ENCODE data around the gene GOLM1.
"Not testable (repeated sequence)": the region's sequence is repeated elsewhere in the genome, so short reads cannot be mapped to it uniquely, and the experiment has no call there.

Gene GOLM1, protein sequence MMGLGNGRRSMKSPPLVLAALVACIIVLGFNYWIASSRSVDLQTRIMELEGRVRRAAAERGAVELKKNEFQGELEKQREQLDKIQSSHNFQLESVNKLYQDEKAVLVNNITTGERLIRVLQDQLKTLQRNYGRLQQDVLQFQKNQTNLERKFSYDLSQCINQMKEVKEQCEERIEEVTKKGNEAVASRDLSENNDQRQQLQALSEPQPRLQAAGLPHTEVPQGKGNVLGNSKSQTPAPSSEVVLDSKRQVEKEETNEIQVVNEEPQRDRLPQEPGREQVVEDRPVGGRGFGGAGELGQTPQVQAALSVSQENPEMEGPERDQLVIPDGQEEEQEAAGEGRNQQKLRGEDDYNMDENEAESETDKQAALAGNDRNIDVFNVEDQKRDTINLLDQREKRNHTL

DNA sequence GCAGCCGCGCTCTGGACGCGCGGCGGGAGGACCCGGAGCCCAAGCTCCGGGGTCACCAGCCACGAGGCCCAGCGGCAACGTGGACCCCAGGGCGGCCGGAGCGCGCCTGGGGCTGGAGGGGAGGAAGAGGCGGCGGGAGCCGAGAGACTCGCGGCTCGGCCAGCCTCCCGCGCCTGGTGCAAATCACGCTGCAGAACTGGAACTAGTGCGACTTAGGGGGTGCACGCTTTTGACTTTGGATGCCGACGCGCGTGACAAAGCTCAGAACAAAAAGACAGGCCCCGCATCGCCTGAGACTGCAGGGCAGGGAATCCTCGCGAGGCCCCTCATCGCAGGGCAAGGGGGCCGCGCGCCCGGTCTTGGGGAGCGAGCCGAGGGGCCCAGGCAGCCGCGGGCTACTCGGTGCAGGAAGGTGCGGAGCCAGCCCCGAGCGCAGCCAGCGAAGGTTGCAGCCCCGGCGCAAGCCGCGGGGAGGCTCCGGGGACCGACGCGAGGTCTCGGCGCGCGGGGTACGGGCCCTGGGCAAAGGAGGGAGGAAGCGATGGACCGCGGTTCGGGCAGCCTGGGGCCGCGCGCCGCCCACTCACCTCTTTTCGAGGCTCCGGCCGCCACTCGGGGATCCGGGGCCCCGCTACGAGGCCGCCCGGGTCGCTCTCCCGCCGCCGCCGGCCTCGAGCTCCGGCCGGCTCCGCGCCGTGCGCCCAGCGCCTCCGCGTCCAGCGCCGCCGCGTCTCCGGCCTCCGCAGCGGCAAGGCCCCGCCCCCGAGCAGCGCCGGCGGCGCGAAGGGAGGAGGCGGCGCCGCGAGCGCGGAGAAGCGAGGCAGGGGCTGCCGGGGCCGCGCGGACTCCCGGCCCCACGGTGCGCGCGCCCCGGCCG is at the start of gene GOLM1:
GOLM1 (minus strand) TSS at position 735 of the 877 bp plus-strand sequence. CDS start 20,238 bp downstream, outside the sequence.
- DNase-seq (ENCODE audit: low read depth in 3 of 3) = peak in 2 of 3 donors; percentile 7 to 43

GRCh38 chr9:86146671-86147070 is 47.3 kb upstream of the GOLM1 start:
- not testable (repeated sequence) for DNase-seq (ENCODE audit: low read depth in 3 of 3)

GRCh38 chr9:86145960-86146359 is 46.6 kb upstream of the GOLM1 start:
- not testable (repeated sequence) for DNase-seq (ENCODE audit: low read depth in 3 of 3)

GRCh38 chr9:86142973-86143372 is 43.6 kb upstream of the GOLM1 start:
- no peak for DNase-seq (ENCODE audit: low read depth in 3 of 3)

GRCh38 chr9:86141843-86142242 is 42.5 kb upstream of the GOLM1 start:
- no peak for DNase-seq (ENCODE audit: low read depth in 3 of 3)

DNA sequence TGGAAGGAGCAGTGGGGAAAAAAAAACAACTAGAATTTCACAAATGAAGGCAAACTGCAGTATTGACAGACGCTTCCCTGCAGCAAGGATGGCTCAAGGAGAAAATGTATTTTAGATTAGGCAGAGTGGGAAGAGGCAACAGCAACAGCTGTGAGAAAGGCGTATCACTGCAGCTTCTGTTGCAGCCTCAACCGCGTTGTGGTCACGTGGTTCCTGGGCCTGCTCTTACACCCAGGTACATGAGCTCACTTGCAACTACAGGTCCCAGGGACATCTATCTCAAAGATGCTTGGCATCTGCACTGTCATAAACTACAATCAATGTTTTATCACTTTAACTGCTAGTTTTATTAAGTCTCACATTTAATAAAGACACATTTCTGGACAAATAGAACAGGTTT is 36.0 kb upstream of the GOLM1 start:
- DNase-seq (ENCODE audit: low read depth in 3 of 3) = no peak

DNA sequence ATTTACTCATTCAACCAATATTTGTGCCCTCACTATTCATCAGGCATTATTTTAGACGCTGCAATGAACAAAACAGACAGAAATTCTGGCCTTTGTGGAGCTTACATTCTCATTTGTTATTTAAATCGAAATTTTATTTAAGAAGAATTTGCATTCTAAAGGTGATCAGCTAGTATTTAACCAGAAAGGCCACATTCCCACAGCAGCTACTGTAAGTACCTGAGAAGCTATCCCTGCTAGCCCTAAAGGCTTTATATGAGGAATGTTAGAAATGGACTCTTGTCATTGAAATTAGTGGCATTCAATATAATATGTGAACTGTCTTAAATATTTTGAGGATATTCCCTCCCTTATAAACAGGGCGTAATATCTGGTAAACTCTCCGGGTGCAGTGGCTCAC is 35.0 kb upstream of the GOLM1 start:
- DNase-seq (ENCODE audit: low read depth in 3 of 3) = no peak

GRCh38 chr9:86128235-86128822 is 29.0 kb upstream of the GOLM1 start:
- DNase-seq (ENCODE audit: low read depth in 3 of 3) = no peak

- no peak for DNase-seq (ENCODE audit: low read depth in 3 of 3)
These were observed 27.9 kb upstream of the GOLM1 start for GRCh38 chr9:86126998-86127972.

GRCh38 chr9:86122311-86122710 is 23.0 kb upstream of the GOLM1 start:
- no peak for DNase-seq (ENCODE audit: low read depth in 3 of 3)

DNA sequence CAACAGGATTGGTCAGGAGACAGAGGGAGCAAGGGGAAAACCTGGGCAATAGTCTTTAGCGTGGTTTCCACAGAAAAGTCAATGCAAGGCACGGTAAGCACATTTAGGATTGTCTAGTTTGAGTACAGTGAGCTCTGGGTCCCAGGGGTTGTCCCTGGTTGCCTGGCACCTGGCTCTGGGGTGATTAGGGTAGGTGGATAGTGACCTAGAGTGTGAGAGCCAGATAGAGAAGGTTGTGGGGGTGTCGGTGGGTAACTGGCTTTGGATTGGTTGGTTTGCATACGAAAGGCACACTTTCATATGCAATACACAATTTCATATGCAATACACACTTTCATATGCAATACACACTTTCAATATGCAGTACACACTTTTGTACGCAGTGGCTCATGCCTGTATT is 20.1 kb upstream of the GOLM1 start:
- DNase-seq (ENCODE audit: low read depth in 3 of 3) = no peak

DNA sequence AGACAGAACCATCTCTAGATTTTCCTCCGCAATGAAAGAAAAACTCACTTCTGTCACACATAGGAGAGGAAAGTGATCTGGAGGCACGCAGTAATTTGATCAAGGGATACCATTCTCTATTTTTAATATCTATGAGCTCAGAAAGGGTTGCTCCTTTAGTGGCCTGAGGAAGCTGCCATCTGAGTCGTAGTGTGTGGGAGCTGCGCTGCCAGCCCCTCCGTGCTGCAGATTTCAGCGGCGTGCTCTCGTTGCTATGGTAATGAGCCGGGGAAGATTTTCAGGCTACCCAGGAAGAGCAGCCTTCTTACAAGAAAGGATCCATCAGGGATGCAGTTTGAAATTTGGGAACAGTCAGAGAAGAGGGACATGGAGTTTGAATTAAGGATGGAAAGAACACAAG is 17.1 kb upstream of the GOLM1 start:
- no peak for DNase-seq (ENCODE audit: low read depth in 3 of 3)

GRCh38 chr9:86115886-86116285 is 16.5 kb upstream of the GOLM1 start:
- DNase-seq (ENCODE audit: low read depth in 3 of 3) = no peak

DNA sequence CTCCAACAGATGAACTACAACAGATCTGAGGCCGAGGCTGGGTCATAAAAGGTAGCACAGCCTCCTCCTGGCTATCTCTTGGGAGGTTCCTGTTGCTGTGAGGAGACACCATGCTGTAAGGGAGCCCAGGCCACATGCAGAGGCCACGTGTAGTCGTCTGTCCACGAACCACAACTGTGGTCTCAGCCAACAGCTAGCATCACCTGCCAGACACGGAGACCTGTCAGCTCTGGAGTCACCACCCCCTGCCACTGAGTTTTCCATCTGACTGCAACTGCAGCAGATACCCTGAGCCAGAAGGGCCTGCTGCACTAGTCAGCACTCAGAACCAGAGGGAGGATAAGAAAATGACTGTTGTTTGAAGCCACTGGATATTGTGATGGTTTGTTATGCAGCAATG is 12.7 kb upstream of the GOLM1 start:
- DNase-seq (ENCODE audit: low read depth in 3 of 3) = no peak

- DNase-seq (ENCODE audit: low read depth in 3 of 3) = no peak
These were observed 3.3 kb upstream of the GOLM1 start for GRCh38 chr9:86102626-86103025.

GRCh38 chr9:86099701-86100364 is 475 bp upstream of the GOLM1 start:
- no peak for DNase-seq (ENCODE audit: low read depth in 3 of 3)

DNA sequence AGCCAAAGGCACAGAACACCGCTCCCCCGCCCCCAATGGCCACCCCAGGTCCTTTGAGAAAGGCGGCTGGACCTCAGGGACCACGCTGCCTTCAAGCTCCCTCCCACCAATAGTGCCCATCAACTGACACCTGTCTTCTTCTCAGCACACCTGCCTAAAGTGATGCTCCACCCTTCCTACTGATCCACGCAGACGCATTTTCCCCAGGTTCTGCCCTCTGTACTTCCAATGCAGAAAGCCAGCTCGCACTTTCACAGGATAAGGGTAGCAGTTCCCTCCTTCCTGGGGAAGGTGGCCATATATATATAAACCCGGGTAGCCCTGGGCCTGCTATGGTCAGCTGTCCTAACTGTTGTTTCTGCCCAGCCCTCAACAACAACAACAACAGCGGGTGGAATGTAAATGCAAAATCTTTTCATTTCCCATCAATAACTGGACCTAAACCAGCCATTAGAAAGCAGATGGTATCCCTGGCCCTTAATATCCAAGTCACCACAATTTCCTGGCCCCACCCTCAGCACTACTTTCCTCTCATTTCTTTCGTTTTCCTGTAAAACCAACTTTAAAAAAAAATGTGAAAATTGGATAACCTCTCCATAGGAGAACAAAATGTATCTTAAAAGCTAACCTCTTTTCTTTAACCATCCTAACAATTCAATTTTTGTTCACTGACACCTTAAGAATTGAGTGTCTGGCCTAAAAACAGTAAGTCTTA is 1.7 kb downstream of the GOLM1 start:
- DNase-seq (ENCODE audit: low read depth in 3 of 3) = no peak

- DNase-seq (ENCODE audit: low read depth in 3 of 3) = no peak
These were observed 3.0 kb downstream of the GOLM1 start for GRCh38 chr9:86096386-86096785.

DNA sequence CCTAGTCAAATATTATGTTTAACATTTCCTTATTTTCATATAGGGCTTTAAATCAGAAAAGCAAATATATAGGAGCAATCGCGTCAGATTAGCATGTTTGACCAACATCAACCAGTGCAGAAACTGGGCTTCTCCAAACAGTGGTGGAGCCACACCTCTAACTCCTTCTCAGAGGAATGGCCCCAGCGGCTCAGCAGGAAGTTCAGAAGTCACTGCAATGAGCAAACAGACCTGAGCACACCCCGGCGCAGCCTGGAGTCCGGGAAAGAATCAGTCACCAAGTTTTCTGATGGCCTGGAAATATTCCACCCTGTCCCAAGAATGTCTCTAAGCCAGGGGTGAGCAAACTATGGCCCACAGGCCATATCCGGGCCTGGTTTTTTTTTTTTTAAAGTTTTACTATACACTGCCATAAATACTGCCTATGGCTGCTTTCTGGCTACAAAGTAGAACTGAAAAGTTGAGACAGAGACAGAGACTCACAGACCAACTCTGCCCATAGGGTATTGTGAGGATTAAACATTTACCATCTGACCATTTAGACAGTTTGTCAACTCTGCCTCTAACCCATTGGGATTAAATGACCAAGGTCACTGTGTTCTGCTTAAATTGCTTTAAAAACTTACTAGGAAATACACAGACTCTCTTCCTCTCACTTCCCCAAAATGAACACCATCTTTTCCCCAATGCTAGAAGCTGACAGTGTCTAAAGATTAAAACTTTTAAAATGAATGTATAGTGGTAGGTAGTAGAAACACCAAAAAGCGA is 5.4 kb downstream of the GOLM1 start:
- DNase-seq (ENCODE audit: low read depth in 3 of 3) = no peak
